Thyroid gland (tissue), 4 donors: ENCODE results near the gene CNR1.

Source experiments
- CTCF ChIP-seq, 6 experiments: fragments of 200-600 bp in 3 of 6; fragments of 450-650 bp in 3 of 6; sonication (generic) in 3 of 6; IDR thresholded peaks; one replicate each; pipeline ENCODE4 v1.5.1; 2016 to 2019; ENCODE audit warnings: antibody characterized with exemption in 6 of 6, mild to moderate bottlenecking in 2 of 6, inconsistent platforms in 1 of 6, moderate library complexity in 1 of 6
- POLR2A ChIP-seq, 2 donors: fragments of 450-650 bp; IDR thresholded peaks; one replicate each; pipeline ENCODE4 v1.6.1; 2017; ENCODE audit warnings: antibody characterized with exemption in 2 of 2, mild to moderate bottlenecking in 2 of 2, moderate library complexity in 1 of 2

GRCh38 chr6:88115307-88115706 lies 50.8 kb downstream of the CNR1 start:
- TF ChIP-seq CTCF (IDR thresholded peaks at IDR 0.05) (no peak), POLR2A (IDR thresholded peaks at IDR 0.05) (no peak)
